ENCODE data around the gene BRD1. TPM values are rescaled to one million over a fixed set of nuclear protein-coding genes. Genes with fewer than 3 reads are reported as not detected.
A peak's percentile ranks its signal among the peaks of the same experiment; 100 is the strongest.
"Not testable (repeated sequence)": the region's sequence is repeated elsewhere in the genome, so short reads cannot be mapped to it uniquely, and the experiment has no call there.

Gene BRD1
- total RNA-seq, 2 donors from 2014 or later = 127 to 153 TPM

GRCh38 chr22:49785046-49785521 is 42.6 kb downstream of the BRD1 start:
- Mint-ChIP-seq H3K4me1 (peaks cover 35% of the 10 kb centered on the region), H3K27ac (no peak overlapping the region), H3K4me3 (peak overlapping the region; percentile 19), H3K27me3 (no peaks in the 10 kb centered on the region), H3K36me3 (ENCODE audit: low read depth) (peaks cover 2% of the 10 kb centered on the region)
- no peak for DNase-seq
- ATAC-seq = peak; percentile 43
- H3K9me3 ChIP-seq (ENCODE audit: control insufficient read depth, low read length, poor library complexity, severe bottlenecking) = no peaks in the 10 kb centered on the region

DNA sequence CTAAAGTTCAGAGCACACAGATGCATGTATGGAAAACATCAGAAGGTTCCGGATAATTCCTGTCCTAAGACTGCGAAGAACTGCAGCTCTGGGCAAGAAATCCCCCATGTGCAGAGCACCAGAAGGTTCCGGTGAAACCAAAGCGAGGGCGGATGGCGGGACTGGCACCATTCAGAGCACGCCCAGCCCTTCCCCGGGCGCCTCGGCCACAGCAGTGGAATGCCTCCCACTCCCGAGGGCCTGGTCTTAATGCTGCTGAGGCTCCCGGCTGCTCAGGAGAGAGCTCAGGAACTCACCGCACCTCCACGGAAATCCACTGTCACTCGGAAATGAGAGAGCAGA is 43.1 kb downstream of the BRD1 start:
- no peaks in the 10 kb centered on the region for H3K27me3 Mint-ChIP-seq
- H3K4me3 Mint-ChIP-seq = no peak overlapping the region
- no peaks in the 10 kb centered on the region for H3K9me3 ChIP-seq (ENCODE audit: control insufficient read depth, low read length, poor library complexity, severe bottlenecking)
- peaks cover 30% of the 10 kb centered on the region for H3K4me1 Mint-ChIP-seq
- H3K27ac Mint-ChIP-seq = no peak overlapping the region
- no peak for DNase-seq
- ATAC-seq = no peak
- peaks cover 2% of the 10 kb centered on the region for H3K36me3 Mint-ChIP-seq (ENCODE audit: low read depth)

GRCh38 chr22:49783926-49784629 is 43.6 kb downstream of the BRD1 start:
- Mint-ChIP-seq H3K27me3 (no peaks in the 10 kb centered on the region), H3K36me3 (ENCODE audit: low read depth) (peaks cover 2% of the 10 kb centered on the region), H3K4me1 (peaks cover 25% of the 10 kb centered on the region), H3K27ac (no peak overlapping the region), H3K4me3 (no peak overlapping the region)
- DNase-seq (no peak), ATAC-seq (no peak)
- no peaks in the 10 kb centered on the region for H3K9me3 ChIP-seq (ENCODE audit: control insufficient read depth, low read length, poor library complexity, severe bottlenecking)

DNA sequence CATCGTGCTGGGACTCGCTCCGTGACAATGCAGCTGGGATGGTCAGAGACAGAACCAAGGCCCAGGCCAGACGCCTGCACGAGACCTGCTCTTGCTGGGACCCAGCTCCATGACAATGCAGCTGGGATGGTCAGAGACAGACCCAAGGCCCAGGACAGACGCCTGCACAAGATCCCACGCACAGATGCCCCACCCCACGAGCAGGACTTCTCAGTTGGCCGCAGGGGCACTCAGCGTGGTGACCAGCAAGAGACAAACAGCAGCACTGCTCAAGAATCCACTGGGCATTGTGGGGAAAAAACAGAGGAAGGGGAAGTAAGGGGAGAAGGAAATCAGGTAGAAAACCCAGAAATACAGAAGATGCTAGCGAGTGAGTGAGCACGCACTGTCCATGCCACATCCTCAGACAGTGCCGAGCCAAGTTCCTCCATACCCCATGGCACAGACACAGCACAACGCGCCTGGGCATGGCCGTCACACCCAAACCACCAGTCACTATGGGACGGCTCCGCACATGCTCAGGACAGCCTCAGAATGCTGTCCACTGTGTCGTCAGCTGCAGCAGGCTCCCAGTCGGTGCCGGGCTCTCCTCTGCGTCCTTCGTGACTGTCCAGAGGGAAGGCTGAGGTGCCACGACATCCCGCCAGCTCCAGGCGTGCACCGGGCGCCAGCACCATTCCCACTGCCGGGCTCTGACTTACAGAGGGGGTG is 44.5 kb downstream of the BRD1 start:
- no peaks in the 10 kb centered on the region for H3K27me3 Mint-ChIP-seq
- peaks cover 2% of the 10 kb centered on the region for H3K36me3 Mint-ChIP-seq (ENCODE audit: low read depth)
- DNase-seq (no peak), ATAC-seq (peak; percentile 2)
- H3K4me1 Mint-ChIP-seq = peaks cover 24% of the 10 kb centered on the region
- no peaks in the 10 kb centered on the region for H3K9me3 ChIP-seq (ENCODE audit: control insufficient read depth, low read length, poor library complexity, severe bottlenecking)
- peak overlapping the region; percentile 66 for H3K4me3 Mint-ChIP-seq
- peak overlapping the region; percentile 63 for H3K27ac Mint-ChIP-seq

DNA sequence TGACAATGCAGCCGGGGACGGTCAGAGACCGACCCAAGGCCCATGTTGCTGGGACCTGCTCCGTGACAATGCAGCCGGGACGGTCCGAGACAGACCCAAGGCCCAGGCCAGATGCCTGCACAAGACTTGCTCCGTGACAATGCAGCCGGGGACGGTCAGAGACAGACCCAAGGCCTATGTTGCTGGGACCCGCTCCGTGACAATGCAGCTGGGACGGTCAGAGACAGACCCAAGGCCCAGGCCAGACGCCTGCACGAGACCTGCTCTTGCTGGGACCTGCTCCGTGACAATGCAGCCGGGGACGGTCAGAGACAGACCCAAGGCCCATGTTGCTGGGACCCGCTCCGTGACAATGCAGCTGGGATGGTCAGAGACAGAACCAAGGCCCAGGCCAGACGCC is 45.8 kb downstream of the BRD1 start:
- not testable (repeated sequence) for H3K4me3 Mint-ChIP-seq; ATAC-seq; H3K36me3 Mint-ChIP-seq (ENCODE audit: low read depth); DNase-seq; H3K9me3 ChIP-seq (ENCODE audit: control insufficient read depth, low read length, poor library complexity, severe bottlenecking); H3K27me3 Mint-ChIP-seq
- Mint-ChIP-seq H3K27ac (peak overlapping the region; percentile 65), H3K4me1 (peaks cover 17% of the 10 kb centered on the region)

- no peak for ATAC-seq
These were observed 46.3 kb downstream of the BRD1 start for GRCh38 chr22:49781289-49781782.

GRCh38 chr22:49780698-49781288 is 46.9 kb downstream of the BRD1 start:
- Mint-ChIP-seq H3K4me3 (no peak overlapping the region), H3K27me3 (no peaks in the 10 kb centered on the region), H3K27ac (no peak overlapping the region), H3K36me3 (ENCODE audit: low read depth) (no peaks in the 10 kb centered on the region), H3K4me1 (peaks cover 10% of the 10 kb centered on the region)
- no peaks in the 10 kb centered on the region for H3K9me3 ChIP-seq (ENCODE audit: control insufficient read depth, low read length, poor library complexity, severe bottlenecking)
- ATAC-seq = no peak
- DNase-seq = no peak

More at GRCh38 chr22:49781289-49781782, 46.3 kb downstream of the BRD1 start:
- DNase-seq = no peak
- H3K4me3 Mint-ChIP-seq = no peak overlapping the region
- H3K36me3 Mint-ChIP-seq (ENCODE audit: low read depth) = no peaks in the 10 kb centered on the region
- no peaks in the 10 kb centered on the region for H3K27me3 Mint-ChIP-seq
- H3K27ac Mint-ChIP-seq = peak overlapping the region; percentile 65
- peaks cover 15% of the 10 kb centered on the region for H3K4me1 Mint-ChIP-seq
- H3K9me3 ChIP-seq (ENCODE audit: control insufficient read depth, low read length, poor library complexity, severe bottlenecking) = no peaks in the 10 kb centered on the region

- DNase-seq (no peak), ATAC-seq (no peak)
- H3K27ac Mint-ChIP-seq = no peak overlapping the region
- peaks cover under 1% of the 10 kb centered on the region for H3K36me3 Mint-ChIP-seq (ENCODE audit: low read depth)
- peaks cover 10% of the 10 kb centered on the region for H3K4me1 Mint-ChIP-seq
- H3K9me3 ChIP-seq (ENCODE audit: control insufficient read depth, low read length, poor library complexity, severe bottlenecking) = no peaks in the 10 kb centered on the region
- no peak overlapping the region for H3K4me3 Mint-ChIP-seq
- H3K27me3 Mint-ChIP-seq = no peaks in the 10 kb centered on the region
These were observed 47.6 kb downstream of the BRD1 start for GRCh38 chr22:49779853-49780697.

DNA sequence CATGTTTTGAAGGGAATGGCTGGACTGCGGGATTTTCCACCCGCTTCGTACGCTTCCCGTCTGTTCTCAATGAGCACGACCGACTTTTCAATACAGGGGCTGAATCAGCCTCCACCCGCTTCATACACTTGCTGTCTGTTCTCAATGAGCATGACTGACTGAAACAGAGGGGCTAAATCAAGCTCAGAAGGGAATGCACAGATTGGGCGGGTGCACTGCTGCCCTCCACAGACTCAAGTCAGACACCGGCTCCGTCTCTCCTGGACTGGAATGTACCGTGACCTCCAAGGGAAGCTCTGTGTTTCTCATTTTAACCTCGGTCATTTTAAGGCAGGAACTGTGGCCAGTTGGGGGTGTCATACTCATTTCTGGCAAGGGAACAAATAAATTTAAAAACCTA is 48.5 kb downstream of the BRD1 start:
- H3K4me3 Mint-ChIP-seq = no peak overlapping the region
- no peak for DNase-seq

GRCh38 chr22:49777569-49778249 is 50.0 kb downstream of the BRD1 start:
- Mint-ChIP-seq H3K27me3 (no peaks in the 10 kb centered on the region), H3K27ac (peak overlapping the region; percentile 83), H3K36me3 (ENCODE audit: low read depth) (peaks cover 2% of the 10 kb centered on the region), H3K4me3 (no peak overlapping the region), H3K4me1 (peaks cover 3% of the 10 kb centered on the region)
- ATAC-seq (no peak), DNase-seq (no peak)
- no peaks in the 10 kb centered on the region for H3K9me3 ChIP-seq (ENCODE audit: control insufficient read depth, low read length, poor library complexity, severe bottlenecking)

More for the DNA sequence above, 48.5 kb downstream of the BRD1 start:
- no peak for ATAC-seq
- peaks cover 10% of the 10 kb centered on the region for H3K4me1 Mint-ChIP-seq
- H3K27ac Mint-ChIP-seq = peak overlapping the region; percentile 83
- no peaks in the 10 kb centered on the region for H3K9me3 ChIP-seq (ENCODE audit: control insufficient read depth, low read length, poor library complexity, severe bottlenecking)
- no peaks in the 10 kb centered on the region for H3K27me3 Mint-ChIP-seq
- peaks cover 2% of the 10 kb centered on the region for H3K36me3 Mint-ChIP-seq (ENCODE audit: low read depth)

DNA sequence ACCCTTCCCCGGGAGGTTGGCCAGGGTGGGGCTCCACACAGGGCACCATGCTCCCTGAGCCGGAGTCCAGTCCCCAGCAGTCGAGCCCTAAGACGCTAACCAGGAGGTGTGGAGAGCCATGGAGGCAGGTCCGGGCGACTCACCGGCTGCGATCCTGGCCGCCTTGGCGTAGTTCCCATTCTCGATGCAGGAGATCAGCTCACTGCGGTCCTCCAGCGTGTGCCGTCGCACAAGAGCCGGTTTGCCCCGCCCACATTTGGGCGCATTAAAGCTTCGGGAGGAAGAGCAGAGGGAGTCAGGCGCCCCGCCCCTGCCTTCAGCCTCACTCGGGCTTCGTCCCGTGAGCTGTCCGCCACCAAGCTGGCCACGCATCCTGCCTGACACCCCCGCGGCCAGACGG is 50.8 kb downstream of the BRD1 start:
- H3K4me3 Mint-ChIP-seq = peak overlapping the region; percentile 39
- peaks cover 3% of the 10 kb centered on the region for H3K4me1 Mint-ChIP-seq
- H3K9me3 ChIP-seq (ENCODE audit: control insufficient read depth, low read length, poor library complexity, severe bottlenecking) = no peaks in the 10 kb centered on the region
- DNase-seq (no peak), ATAC-seq (no peak)
- H3K27ac Mint-ChIP-seq = peak overlapping the region; percentile 83
- H3K36me3 Mint-ChIP-seq (ENCODE audit: low read depth) = peaks cover 2% of the 10 kb centered on the region
- H3K27me3 Mint-ChIP-seq = no peaks in the 10 kb centered on the region

DNA sequence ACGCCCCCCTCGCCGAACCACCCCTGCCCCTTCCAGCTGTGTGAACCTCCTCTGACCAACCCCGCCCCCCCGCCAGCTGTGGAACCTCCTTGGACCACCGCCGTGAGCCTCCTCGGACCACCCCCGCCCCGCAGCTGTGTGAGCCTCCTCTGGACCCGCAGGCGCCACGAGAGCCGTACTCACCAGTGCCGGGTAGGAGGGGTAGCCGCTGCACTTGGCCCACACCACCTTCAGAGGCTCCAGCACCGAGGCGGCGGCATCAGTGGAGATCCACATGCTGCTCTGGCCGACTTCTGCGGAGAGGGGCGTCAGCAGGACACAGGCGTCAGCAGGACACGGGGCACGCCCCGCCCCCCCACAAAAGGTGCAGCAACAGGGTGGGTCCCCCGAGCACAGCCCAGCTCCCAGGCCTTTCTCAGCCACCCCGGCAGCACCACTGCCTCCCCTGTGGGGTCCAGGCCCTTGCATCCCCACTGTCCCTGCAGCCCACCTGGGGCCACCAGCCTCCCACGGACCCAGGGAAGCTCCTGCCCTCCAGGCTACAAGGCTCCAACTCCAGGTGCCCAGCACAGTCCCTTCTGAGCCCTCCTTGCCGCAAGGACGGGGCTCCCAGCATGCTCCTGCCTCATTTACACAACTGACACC is 51.7 kb downstream of the BRD1 start:
- no peaks in the 10 kb centered on the region for H3K9me3 ChIP-seq (ENCODE audit: control insufficient read depth, low read length, poor library complexity, severe bottlenecking)
- H3K4me3 Mint-ChIP-seq = no peak overlapping the region
- H3K27ac Mint-ChIP-seq = peak overlapping the region; percentile 83
- H3K4me1 Mint-ChIP-seq = peaks cover 5% of the 10 kb centered on the region
- DNase-seq = no peak
- H3K36me3 Mint-ChIP-seq (ENCODE audit: low read depth) = peaks cover 2% of the 10 kb centered on the region
- ATAC-seq = no peak
- no peaks in the 10 kb centered on the region for H3K27me3 Mint-ChIP-seq
